Muscle layer of colon (tissue), 2 donors: Measurements from ENCODE around the gene SCGB1A1.
"Not testable (repeated sequence)": the region's sequence is repeated elsewhere in the genome, so short reads cannot be mapped to it uniquely, and the experiment has no call there.

Experiments
- H3K27ac ChIP-seq: one replicate; pipeline ENCODE4 v1.7.0; 2013; ENCODE audit warnings: low read depth, mild to moderate bottlenecking, low read length, moderate library complexity
- H3K27me3 ChIP-seq, 2 donors: one replicate each; pipeline ENCODE4 v1.7.0; 2013; ENCODE audit warnings: low read length in 2 of 2, mild to moderate bottlenecking in 2 of 2; ENCODE audit not compliant: insufficient read depth in 2 of 2, control insufficient read depth in 1 of 2
- H3K36me3 ChIP-seq: one replicate; pipeline ENCODE4 v1.7.0; 2013; ENCODE audit warnings: mild to moderate bottlenecking, low read length; ENCODE audit not compliant: insufficient read depth
- H3K4me1 ChIP-seq: one replicate; pipeline ENCODE4 v1.7.0; 2013; ENCODE audit warnings: mild to moderate bottlenecking, low read length; ENCODE audit not compliant: insufficient read depth
- H3K4me3 ChIP-seq, 2 donors: one replicate each; pipeline ENCODE4 v1.7.0; 2013; ENCODE audit warnings: low read length in 2 of 2, low read depth in 1 of 2, mild to moderate bottlenecking in 1 of 2, moderate library complexity in 1 of 2
- H3K9ac ChIP-seq: one replicate; pipeline ENCODE4 v1.7.0; 2013; ENCODE audit warnings: low read length
- H3K9me3 ChIP-seq: one replicate; pipeline ENCODE4 v1.7.0; 2013; ENCODE audit warnings: mild to moderate bottlenecking, low read length
- donor health status: abdominal sarcoma.
- donor health status: Adenocarcinoma of cecum.

The SCGB1A1 gene

GRCh38 chr11:62418733-62419132, at the start of gene SCGB1A1:
Gene SCGB1A1 (plus strand): TSS chr11:62419033. CDS start chr11:62419096, 63 bp downstream.
- Histone ChIP-seq H3K27ac (peak within 1 kb of the TSS; percentile 45), H3K27me3 (no peaks in the 10 kb centered on the region), H3K4me1 (peaks cover 48% of the 10 kb centered on the region), H3K36me3 (no peaks in the 10 kb centered on the region), H3K4me3 (no peak within 1 kb of the TSS), H3K9ac (no peak within 1 kb of the TSS), H3K9me3 (no peaks in the 10 kb centered on the region)

- H3K36me3 ChIP-seq, result no peaks in the 10 kb centered on the region
- no peaks in the 10 kb centered on the region for H3K9me3 ChIP-seq
- no peak overlapping the region for H3K27ac ChIP-seq
- no peaks in the 10 kb centered on the region for H3K4me1 ChIP-seq
- no peak overlapping the region for H3K9ac ChIP-seq
- H3K4me3 ChIP-seq, result no peak overlapping the region
- no peaks in the 10 kb centered on the region for H3K27me3 ChIP-seq
These were observed 47.9 kb upstream of the SCGB1A1 start for GRCh38 chr11:62370743-62371440.

- no peak overlapping the region for H3K9ac ChIP-seq
- H3K4me3 ChIP-seq, result no peak overlapping the region
- H3K9me3 ChIP-seq, result no peaks in the 10 kb centered on the region
- H3K36me3 ChIP-seq, result no peaks in the 10 kb centered on the region
- no peak overlapping the region for H3K27ac ChIP-seq
- H3K4me1 ChIP-seq, result no peaks in the 10 kb centered on the region
- no peaks in the 10 kb centered on the region for H3K27me3 ChIP-seq
These were observed 46.0 kb upstream of the SCGB1A1 start for GRCh38 chr11:62372871-62373270.

GRCh38 chr11:62373464-62374119, 45.2 kb upstream of the SCGB1A1 start:
- Histone ChIP-seq H3K9ac (no peak overlapping the region), H3K27ac (no peak overlapping the region), H3K27me3 (no peaks in the 10 kb centered on the region), H3K9me3 (no peaks in the 10 kb centered on the region), H3K36me3 (no peaks in the 10 kb centered on the region), H3K4me3 (no peak overlapping the region), H3K4me1 (no peaks in the 10 kb centered on the region)

GRCh38 chr11:62374801-62375200, 44.0 kb upstream of the SCGB1A1 start:
- Histone ChIP-seq H3K9me3 (no peaks in the 10 kb centered on the region), H3K9ac (no peak overlapping the region), H3K4me1 (no peaks in the 10 kb centered on the region), H3K36me3 (no peaks in the 10 kb centered on the region), H3K27ac (no peak overlapping the region), H3K4me3 (no peak overlapping the region), H3K27me3 (no peaks in the 10 kb centered on the region)

- not testable (repeated sequence) for H3K36me3 ChIP-seq, H3K4me1 ChIP-seq, H3K27me3 ChIP-seq, H3K27ac ChIP-seq, H3K4me3 ChIP-seq, H3K9me3 ChIP-seq, H3K9ac ChIP-seq
These were observed 40.3 kb upstream of the SCGB1A1 start for GRCh38 chr11:62378459-62379063.

- H3K27me3 ChIP-seq, H3K4me1 ChIP-seq, H3K36me3 ChIP-seq, H3K9ac ChIP-seq, H3K9me3 ChIP-seq, H3K4me3 ChIP-seq, H3K27ac ChIP-seq: not testable (repeated sequence)
These were observed 39.2 kb upstream of the SCGB1A1 start for GRCh38 chr11:62379586-62379985.

- H3K9me3 ChIP-seq, H3K36me3 ChIP-seq, H3K27ac ChIP-seq, H3K4me1 ChIP-seq, H3K27me3 ChIP-seq, H3K9ac ChIP-seq: not testable (repeated sequence)
- peak overlapping the region in 1 of 2 donors; percentile 20 for H3K4me3 ChIP-seq
These were observed 38.0 kb upstream of the SCGB1A1 start for GRCh38 chr11:62380821-62381245.

GRCh38 chr11:62383822-62384221, 35.0 kb upstream of the SCGB1A1 start:
- Histone ChIP-seq H3K9me3 (no peaks in the 10 kb centered on the region), H3K27ac (no peak overlapping the region), H3K36me3 (no peaks in the 10 kb centered on the region), H3K4me1 (peaks cover 5% of the 10 kb centered on the region), H3K27me3 (no peaks in the 10 kb centered on the region), H3K9ac (no peak overlapping the region), H3K4me3 (no peak overlapping the region)

- not testable (repeated sequence) for H3K27me3 ChIP-seq, H3K27ac ChIP-seq, H3K9me3 ChIP-seq, H3K9ac ChIP-seq, H3K36me3 ChIP-seq, H3K4me1 ChIP-seq, H3K4me3 ChIP-seq
These were observed 32.8 kb upstream of the SCGB1A1 start for GRCh38 chr11:62386083-62386482.

- Histone ChIP-seq H3K36me3 (no peaks in the 10 kb centered on the region), H3K27ac (no peak overlapping the region), H3K9me3 (no peaks in the 10 kb centered on the region), H3K9ac (no peak overlapping the region), H3K4me1 (no peaks in the 10 kb centered on the region), H3K4me3 (no peak overlapping the region), H3K27me3 (no peaks in the 10 kb centered on the region)
These were observed 31.5 kb upstream of the SCGB1A1 start for GRCh38 chr11:62387381-62387780.
